ENCODE measurements around the gene POU2F3.

POU2F3 gene

GRCh38 chr11:120211522-120212258, 28.2 kb upstream of the POU2F3 start:
- no peak for DNase-seq

- no peak for DNase-seq
Measured at GRCh38 chr11:120212259-120212878, 27.6 kb upstream of the POU2F3 start.

GRCh38 chr11:120212926-120213325, 27.0 kb upstream of the POU2F3 start:
- no peak for DNase-seq

- no peak for DNase-seq
Measured at GRCh38 chr11:120214581-120214980, 25.4 kb upstream of the POU2F3 start.

- DNase-seq, result no peak
Measured at GRCh38 chr11:120215634-120216033, 24.3 kb upstream of the POU2F3 start.

- no peak for DNase-seq
Measured at GRCh38 chr11:120216426-120217102, 23.4 kb upstream of the POU2F3 start.

- no peak for DNase-seq
Measured at GRCh38 chr11:120217526-120217925, 22.4 kb upstream of the POU2F3 start.

GRCh38 chr11:120217941-120218694, 21.8 kb upstream of the POU2F3 start:
- DNase-seq, result no peak

- no peak for DNase-seq
Measured at GRCh38 chr11:120218695-120219033, 21.3 kb upstream of the POU2F3 start.

- DNase-seq, result no peak
Measured at GRCh38 chr11:120219232-120219937, 20.6 kb upstream of the POU2F3 start.

GRCh38 chr11:120219938-120220746, 19.8 kb upstream of the POU2F3 start:
- DNase-seq, result peak in 1 of 2 donors; percentile 41

- DNase-seq, result no peak
Measured at GRCh38 chr11:120220747-120221037, 19.2 kb upstream of the POU2F3 start.

GRCh38 chr11:120221115-120221752, 18.7 kb upstream of the POU2F3 start:
- DNase-seq, result no peak

GRCh38 chr11:120222916-120223315, 17.0 kb upstream of the POU2F3 start:
- DNase-seq, result no peak

GRCh38 chr11:120223793-120224192, 16.1 kb upstream of the POU2F3 start:
- no peak for DNase-seq

GRCh38 chr11:120224361-120224760, 15.6 kb upstream of the POU2F3 start:
- DNase-seq, result peak in 1 of 2 donors; percentile 28

- DNase-seq, result peak; percentile 29 to 93
Measured at GRCh38 chr11:120224972-120225909, 14.7 kb upstream of the POU2F3 start.

GRCh38 chr11:120226242-120226641, 13.7 kb upstream of the POU2F3 start:
- DNase-seq, result no peak

GRCh38 chr11:120226714-120227113, 13.2 kb upstream of the POU2F3 start:
- no peak for DNase-seq

- DNase-seq, result no peak
Measured at GRCh38 chr11:120227228-120227852, 12.6 kb upstream of the POU2F3 start.

Measured in bone marrow (tissue), 2 donors.